Measurements from ENCODE around the gene PTPRM. TPM values are rescaled to one million over a fixed set of nuclear protein-coding genes. Genes with fewer than 3 reads are reported as not detected.

PTPRM gene
- total RNA-seq, 1 experiment from 2014 or later, result 11.1 TPM

DNA sequence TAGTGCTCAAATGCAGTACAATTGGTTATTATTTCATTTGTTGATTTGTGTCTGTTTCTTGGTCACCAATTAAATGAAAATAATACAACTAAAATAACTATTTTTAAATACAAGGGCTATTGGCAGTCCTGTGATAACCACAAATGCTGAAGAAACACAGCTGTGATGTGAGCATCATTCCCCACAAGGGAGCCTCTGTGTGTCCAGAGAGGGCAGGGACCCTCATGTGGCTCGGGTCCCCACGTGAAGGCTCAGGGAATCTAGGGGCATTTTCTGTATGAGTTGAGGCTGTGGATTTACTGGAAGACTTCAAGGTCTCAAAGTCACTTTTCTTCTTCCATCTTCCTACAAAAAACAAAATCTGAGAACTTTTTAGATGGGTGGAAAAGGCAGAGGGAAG is 726.1 kb downstream of the PTPRM start:
- H3K27me3 Mint-ChIP-seq (ENCODE audit: low read depth), result no peaks in the 10 kb centered on the region
- TF ChIP-seq, protein P1, sequence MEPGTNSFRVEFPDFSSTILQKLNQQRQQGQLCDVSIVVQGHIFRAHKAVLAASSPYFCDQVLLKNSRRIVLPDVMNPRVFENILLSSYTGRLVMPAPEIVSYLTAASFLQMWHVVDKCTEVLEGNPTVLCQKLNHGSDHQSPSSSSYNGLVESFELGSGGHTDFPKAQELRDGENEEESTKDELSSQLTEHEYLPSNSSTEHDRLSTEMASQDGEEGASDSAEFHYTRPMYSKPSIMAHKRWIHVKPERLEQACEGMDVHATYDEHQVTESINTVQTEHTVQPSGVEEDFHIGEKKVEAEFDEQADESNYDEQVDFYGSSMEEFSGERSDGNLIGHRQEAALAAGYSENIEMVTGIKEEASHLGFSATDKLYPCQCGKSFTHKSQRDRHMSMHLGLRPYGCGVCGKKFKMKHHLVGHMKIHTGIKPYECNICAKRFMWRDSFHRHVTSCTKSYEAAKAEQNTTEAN (CRISPR knock-in tag; IDR thresholded peaks at IDR 0.05), result no peak
- TF ChIP-seq NFE2L1 (CRISPR knock-in tag; IDR thresholded peaks at IDR 0.05) (no peak), GRHL2 (CRISPR knock-in tag; IDR thresholded peaks at IDR 0.05; ENCODE audit: insufficient replicate concordance, severe bottlenecking) (no peak), ZNF232 (CRISPR knock-in tag; IDR thresholded peaks at IDR 0.05) (no peak), OVOL2 (CRISPR knock-in tag; IDR thresholded peaks at IDR 0.05; ENCODE audit: borderline replicate concordance) (no peak), ZNF121 (CRISPR knock-in tag; IDR thresholded peaks at IDR 0.05) (no peak), CREM (CRISPR knock-in tag; IDR thresholded peaks at IDR 0.05) (no peak), STAT6 (CRISPR knock-in tag; conservative IDR thresholded peaks at IDR 0.05; ENCODE audit: low read depth) (no peak), CDX4 (CRISPR knock-in tag; IDR thresholded peaks at IDR 0.05; ENCODE audit: borderline replicate concordance) (no peak), KAT7 (CRISPR knock-in tag; IDR thresholded peaks at IDR 0.05; ENCODE audit: borderline replicate concordance) (no peak), NR2C2 (CRISPR knock-in tag; IDR thresholded peaks at IDR 0.05) (no peak)
- TF ChIP-seq, protein P2, sequence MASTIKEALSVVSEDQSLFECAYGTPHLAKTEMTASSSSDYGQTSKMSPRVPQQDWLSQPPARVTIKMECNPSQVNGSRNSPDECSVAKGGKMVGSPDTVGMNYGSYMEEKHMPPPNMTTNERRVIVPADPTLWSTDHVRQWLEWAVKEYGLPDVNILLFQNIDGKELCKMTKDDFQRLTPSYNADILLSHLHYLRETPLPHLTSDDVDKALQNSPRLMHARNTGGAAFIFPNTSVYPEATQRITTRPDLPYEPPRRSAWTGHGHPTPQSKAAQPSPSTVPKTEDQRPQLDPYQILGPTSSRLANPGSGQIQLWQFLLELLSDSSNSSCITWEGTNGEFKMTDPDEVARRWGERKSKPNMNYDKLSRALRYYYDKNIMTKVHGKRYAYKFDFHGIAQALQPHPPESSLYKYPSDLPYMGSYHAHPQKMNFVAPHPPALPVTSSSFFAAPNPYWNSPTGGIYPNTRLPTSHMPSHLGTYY (CRISPR knock-in tag; IDR thresholded peaks at IDR 0.05), result no peak
- TF ChIP-seq, protein P3, sequence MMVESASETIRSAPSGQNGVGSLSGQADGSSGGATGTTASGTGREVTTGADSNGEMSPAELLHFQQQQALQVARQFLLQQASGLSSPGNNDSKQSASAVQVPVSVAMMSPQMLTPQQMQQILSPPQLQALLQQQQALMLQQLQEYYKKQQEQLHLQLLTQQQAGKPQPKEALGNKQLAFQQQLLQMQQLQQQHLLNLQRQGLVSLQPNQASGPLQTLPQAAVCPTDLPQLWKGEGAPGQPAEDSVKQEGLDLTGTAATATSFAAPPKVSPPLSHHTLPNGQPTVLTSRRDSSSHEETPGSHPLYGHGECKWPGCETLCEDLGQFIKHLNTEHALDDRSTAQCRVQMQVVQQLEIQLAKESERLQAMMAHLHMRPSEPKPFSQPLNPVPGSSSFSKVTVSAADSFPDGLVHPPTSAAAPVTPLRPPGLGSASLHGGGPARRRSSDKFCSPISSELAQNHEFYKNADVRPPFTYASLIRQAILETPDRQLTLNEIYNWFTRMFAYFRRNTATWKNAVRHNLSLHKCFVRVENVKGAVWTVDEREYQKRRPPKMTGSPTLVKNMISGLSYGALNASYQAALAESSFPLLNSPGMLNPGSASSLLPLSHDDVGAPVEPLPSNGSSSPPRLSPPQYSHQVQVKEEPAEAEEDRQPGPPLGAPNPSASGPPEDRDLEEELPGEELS (CRISPR knock-in tag; IDR thresholded peaks at IDR 0.05), result no peak
- no peaks in the 10 kb centered on the region for H3K9me3 Mint-ChIP-seq
- no peak overlapping the region for H3K27ac Mint-ChIP-seq
- no peaks in the 10 kb centered on the region for H3K4me1 Mint-ChIP-seq
- DNase-seq (ENCODE audit: low spot score), result no peak
- POLR2A ChIA-PET, result no interaction called here
- no peak for ATAC-seq
- H3K4me3 Mint-ChIP-seq, result no peak overlapping the region
- H3K36me3 Mint-ChIP-seq, result no peaks in the 10 kb centered on the region
- CTCF ChIA-PET, result no interaction called here

DNA sequence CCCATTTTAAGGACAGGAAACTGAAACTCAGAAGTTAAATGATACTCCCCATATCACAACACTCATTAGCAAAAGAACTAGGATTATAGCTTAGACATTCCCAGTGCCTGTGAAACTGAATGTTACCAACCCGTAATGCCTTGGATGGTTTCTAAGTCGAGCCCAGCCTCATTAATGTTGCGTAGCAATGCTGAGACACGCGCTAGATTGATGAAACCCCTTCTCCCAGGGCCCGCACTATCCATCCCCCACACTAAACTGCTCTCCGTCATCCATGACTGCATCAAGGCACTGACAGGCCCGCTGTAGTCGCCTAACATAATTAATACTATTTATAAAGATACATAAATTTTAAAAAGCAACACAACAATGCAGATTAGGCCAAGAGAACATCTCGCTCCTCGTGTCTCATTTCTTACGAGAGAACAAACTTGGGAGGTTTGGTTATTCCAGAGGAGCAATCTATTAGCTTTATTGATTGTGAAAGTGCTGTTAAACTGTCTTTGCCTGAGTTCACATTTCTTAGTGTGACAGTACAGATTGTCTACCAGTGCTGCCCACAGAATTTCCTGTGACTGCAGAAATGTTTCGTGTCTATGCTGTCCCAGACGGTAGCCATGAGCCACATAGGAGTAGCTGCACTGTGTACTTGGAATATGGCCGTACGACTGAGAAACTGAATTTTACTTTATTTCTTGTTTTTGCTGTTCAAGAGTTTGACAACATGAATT is 729.9 kb downstream of the PTPRM start:
- no peak for TF ChIP-seq ESRRA (CRISPR knock-in tag; IDR thresholded peaks at IDR 0.05; ENCODE audit: borderline replicate concordance)
- TF ChIP-seq, protein P4, sequence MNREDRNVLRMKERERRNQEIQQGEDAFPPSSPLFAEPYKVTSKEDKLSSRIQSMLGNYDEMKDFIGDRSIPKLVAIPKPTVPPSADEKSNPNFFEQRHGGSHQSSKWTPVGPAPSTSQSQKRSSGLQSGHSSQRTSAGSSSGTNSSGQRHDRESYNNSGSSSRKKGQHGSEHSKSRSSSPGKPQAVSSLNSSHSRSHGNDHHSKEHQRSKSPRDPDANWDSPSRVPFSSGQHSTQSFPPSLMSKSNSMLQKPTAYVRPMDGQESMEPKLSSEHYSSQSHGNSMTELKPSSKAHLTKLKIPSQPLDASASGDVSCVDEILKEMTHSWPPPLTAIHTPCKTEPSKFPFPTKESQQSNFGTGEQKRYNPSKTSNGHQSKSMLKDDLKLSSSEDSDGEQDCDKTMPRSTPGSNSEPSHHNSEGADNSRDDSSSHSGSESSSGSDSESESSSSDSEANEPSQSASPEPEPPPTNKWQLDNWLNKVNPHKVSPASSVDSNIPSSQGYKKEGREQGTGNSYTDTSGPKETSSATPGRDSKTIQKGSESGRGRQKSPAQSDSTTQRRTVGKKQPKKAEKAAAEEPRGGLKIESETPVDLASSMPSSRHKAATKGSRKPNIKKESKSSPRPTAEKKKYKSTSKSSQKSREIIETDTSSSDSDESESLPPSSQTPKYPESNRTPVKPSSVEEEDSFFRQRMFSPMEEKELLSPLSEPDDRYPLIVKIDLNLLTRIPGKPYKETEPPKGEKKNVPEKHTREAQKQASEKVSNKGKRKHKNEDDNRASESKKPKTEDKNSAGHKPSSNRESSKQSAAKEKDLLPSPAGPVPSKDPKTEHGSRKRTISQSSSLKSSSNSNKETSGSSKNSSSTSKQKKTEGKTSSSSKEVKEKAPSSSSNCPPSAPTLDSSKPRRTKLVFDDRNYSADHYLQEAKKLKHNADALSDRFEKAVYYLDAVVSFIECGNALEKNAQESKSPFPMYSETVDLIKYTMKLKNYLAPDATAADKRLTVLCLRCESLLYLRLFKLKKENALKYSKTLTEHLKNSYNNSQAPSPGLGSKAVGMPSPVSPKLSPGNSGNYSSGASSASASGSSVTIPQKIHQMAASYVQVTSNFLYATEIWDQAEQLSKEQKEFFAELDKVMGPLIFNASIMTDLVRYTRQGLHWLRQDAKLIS (CRISPR knock-in tag; IDR thresholded peaks at IDR 0.05; ENCODE audit: borderline replicate concordance), result no peak
- TF ChIP-seq, protein P5, sequence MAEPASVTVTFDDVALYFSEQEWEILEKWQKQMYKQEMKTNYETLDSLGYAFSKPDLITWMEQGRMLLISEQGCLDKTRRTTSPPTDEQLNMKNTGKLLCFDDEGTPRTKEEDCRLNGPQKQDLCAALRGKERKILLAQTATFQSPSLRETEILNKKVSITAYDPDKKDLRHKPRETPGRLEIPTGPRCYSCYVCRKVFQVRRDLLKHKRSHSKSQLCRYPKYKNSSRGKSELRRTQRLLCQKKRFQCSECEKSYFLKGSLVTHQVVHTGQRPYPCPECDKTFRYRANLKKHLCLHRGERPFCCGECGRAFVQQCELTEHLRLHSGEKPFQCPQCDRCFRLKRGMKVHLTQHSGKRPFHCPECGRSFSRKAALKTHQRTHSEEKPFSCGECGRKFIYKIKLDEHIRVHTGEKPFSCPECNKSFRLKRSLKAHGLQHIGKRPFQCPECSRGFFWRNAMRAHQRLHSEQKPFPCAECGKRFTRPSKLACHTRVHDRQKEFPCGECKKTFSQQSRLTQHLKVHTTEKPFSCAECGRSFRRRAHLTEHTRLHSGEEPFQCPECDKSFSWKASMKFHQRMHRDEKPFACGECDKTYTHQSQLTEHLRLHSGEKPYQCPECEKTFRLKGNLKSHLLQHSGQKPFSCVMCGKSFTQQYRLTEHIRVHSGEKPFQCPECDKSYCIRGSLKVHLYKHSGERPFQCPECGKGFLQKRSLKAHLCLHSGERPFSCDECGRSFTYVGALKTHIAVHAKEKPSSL (CRISPR knock-in tag; conservative IDR thresholded peaks at IDR 0.05), result no peak
- TF ChIP-seq CBFB (CRISPR knock-in tag; IDR thresholded peaks at IDR 0.05; ENCODE audit: low read depth), result no peak
- H3K4me1 Mint-ChIP-seq, result no peaks in the 10 kb centered on the region
- DNase-seq (ENCODE audit: low spot score) (no peak), ATAC-seq (no peak)
- H3K4me3 Mint-ChIP-seq, result no peak overlapping the region
- ChIA-PET POLR2A (no interaction called here), CTCF (interaction anchor here (1.2 kb wide), 1 partner anchor 507 kb away, joined by 3 read pairs; no protein-coding TSS in a partner anchor)
- H3K27me3 Mint-ChIP-seq (ENCODE audit: low read depth), result no peaks in the 10 kb centered on the region
- no peak overlapping the region for H3K27ac Mint-ChIP-seq
- H3K9me3 Mint-ChIP-seq, result no peaks in the 10 kb centered on the region
- H3K36me3 Mint-ChIP-seq, result no peaks in the 10 kb centered on the region
